Activated CD8-positive, alpha-beta T cell treated with anti-CD3 and anti-CD28 coated beads for 36 hours (primary cell): ENCODE data around the gene CNOT4. TPM values are rescaled to one million over a fixed set of nuclear protein-coding genes. Genes with fewer than 3 reads are reported as not detected.

Experiments
- ATAC-seq: fragments of 200-7000 bp; cut with Tn5 transposase; one replicate; pipeline ENCODE4 v1.10.0; 2021; ENCODE audit warnings: mild to moderate bottlenecking, moderate library complexity
- CTCF ChIA-PET: fragments of 350-600 bp; sonication (Branson Sonifier 250); formaldehyde crosslinking; loops from one replicate; lab custom pipeline; 2021; ENCODE audit warnings: antibody characterized with exemption; lab: Charles Lee
- POLR2A ChIA-PET: fragments of 350-600 bp; sonication (Branson Sonifier 250); formaldehyde crosslinking; loops from one replicate; lab custom pipeline; 2021; ENCODE audit warnings: antibody characterized with exemption; lab: Charles Lee
- DNase-seq: peaks from one replicate; pipeline ENCODE4 v3.0.0-alpha.2; 2020
- H3K27ac Mint-ChIP-seq: one replicate; pipeline ENCODE4 v1.8.0; 2021; ENCODE audit warnings: mild to moderate bottlenecking, mixed read lengths
- H3K27me3 Mint-ChIP-seq: one replicate; pipeline ENCODE4 v1.8.0; 2021; ENCODE audit warnings: mixed read lengths
- H3K36me3 Mint-ChIP-seq: one replicate; pipeline ENCODE4 v1.8.0; 2021; ENCODE audit warnings: low read depth, mixed read lengths
- H3K4me1 Mint-ChIP-seq: one replicate; pipeline ENCODE4 v1.8.0; 2021; ENCODE audit warnings: low read depth, mixed read lengths
- H3K4me3 Mint-ChIP-seq: one replicate; pipeline ENCODE4 v1.8.0; 2021; ENCODE audit warnings: mild to moderate bottlenecking, moderate library complexity, mixed read lengths
- H3K9me3 Mint-ChIP-seq: one replicate; pipeline ENCODE4 v1.8.0; 2021; ENCODE audit warnings: mixed read lengths
- intact Hi-C: fragments of 100-400 bp; cut with micrococcal nuclease; formaldehyde crosslinking; loops from one replicate; pipeline ENCODE4 v1.10.0; 2022
- total RNA-seq, 2 experiments: library from RNA; stranded (reverse); gene quantifications; one replicate each; pipeline ENCODE4 v1.2.3, GENCODE V29; 2021
- TF ChIP-seq, protein P1 (sequence below): fragments of 200-600 bp; IDR thresholded peaks from one replicate; pipeline ENCODE4 v1.8.0; 2022; ENCODE audit warnings: antibody characterized with exemption, mild to moderate bottlenecking

Gene CNOT4
- total RNA-seq, 2 experiments from 2014 or later, result 22.0 to 23.6 TPM

DNA sequence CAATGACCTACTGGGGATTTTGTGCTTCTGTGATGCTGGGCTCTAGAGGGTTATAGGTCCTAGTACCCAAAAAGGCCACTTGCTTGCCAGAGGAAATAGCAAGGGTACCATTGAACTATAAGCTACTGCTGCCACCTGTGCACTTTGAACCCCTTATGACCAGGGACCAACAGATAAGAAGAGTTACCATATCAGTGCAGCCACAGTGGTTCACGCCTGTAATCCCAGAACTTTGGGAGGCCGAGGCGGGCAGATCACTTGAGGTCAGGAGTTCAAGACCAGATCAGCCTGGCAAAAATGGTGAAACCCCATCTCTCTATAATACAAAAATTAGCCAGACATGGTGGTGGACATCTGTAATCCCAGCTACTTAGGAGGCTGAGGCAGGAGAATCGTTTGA is 15.5 kb upstream of the CNOT4 start:
- CTCF ChIA-PET, result no interaction called here
- H3K27me3 Mint-ChIP-seq, result peaks cover 1% of the 10 kb centered on the region
- POLR2A ChIA-PET, result no interaction called here

DNA sequence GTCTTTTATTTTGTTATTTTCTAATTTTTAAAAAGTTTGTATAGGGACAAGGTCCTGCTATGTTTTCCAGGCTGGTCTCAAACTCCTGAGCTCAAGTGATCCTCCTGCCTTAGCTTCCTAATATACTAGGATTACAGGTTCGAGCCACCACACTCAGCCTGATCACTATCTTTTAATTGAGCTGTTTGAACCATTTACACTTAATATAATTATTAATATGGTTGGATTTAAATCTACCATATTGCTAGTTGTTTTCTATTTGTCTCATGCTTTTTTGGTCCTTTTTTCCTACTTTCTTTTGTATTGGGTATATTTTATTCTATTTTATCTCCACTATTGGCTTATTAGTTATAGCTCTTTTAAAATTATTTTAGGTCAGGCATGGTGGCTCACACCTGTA is 13.2 kb upstream of the CNOT4 start:
- no peak overlapping the region for H3K27ac Mint-ChIP-seq

More for the DNA sequence above, 15.5 kb upstream of the CNOT4 start:
- ATAC-seq (no peak), DNase-seq (no peak)
- Mint-ChIP-seq H3K9me3 (no peaks in the 10 kb centered on the region), H3K27ac (no peak overlapping the region), H3K36me3 (no peaks in the 10 kb centered on the region), H3K4me1 (no peaks in the 10 kb centered on the region), H3K4me3 (no peak overlapping the region)
- intact Hi-C loops, result no loop called here
- TF ChIP-seq, protein P1, sequence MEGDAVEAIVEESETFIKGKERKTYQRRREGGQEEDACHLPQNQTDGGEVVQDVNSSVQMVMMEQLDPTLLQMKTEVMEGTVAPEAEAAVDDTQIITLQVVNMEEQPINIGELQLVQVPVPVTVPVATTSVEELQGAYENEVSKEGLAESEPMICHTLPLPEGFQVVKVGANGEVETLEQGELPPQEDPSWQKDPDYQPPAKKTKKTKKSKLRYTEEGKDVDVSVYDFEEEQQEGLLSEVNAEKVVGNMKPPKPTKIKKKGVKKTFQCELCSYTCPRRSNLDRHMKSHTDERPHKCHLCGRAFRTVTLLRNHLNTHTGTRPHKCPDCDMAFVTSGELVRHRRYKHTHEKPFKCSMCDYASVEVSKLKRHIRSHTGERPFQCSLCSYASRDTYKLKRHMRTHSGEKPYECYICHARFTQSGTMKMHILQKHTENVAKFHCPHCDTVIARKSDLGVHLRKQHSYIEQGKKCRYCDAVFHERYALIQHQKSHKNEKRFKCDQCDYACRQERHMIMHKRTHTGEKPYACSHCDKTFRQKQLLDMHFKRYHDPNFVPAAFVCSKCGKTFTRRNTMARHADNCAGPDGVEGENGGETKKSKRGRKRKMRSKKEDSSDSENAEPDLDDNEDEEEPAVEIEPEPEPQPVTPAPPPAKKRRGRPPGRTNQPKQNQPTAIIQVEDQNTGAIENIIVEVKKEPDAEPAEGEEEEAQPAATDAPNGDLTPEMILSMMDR, result no peak

DNA sequence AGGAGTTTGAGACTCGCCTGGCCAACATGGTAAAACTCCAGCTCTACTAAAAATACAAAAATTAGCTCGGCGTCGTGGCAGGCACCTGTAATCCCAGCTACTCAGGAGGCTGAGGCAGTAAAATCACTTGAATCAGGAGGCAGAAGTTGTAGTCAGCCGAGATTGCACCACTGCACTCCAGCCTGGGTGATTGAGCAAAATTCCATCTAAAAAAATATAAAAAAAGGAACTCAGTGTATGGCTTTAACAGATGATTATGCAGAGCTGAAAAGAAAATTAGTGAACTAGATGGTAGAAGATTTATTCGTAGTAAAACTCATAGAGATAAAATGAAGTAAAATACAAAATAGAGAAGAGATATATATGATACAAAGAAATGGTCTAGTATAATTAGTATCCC is 12.6 kb upstream of the CNOT4 start:
- Mint-ChIP-seq H3K27ac (no peak overlapping the region), H3K27me3 (peaks cover 1% of the 10 kb centered on the region), H3K4me1 (no peaks in the 10 kb centered on the region), H3K9me3 (no peaks in the 10 kb centered on the region), H3K36me3 (no peaks in the 10 kb centered on the region), H3K4me3 (no peak overlapping the region)
- DNase-seq (no peak), ATAC-seq (no peak)
- intact Hi-C loops, result no loop called here
- TF ChIP-seq, protein P1, result no peak
- POLR2A ChIA-PET, result interaction anchor here (0.7 kb wide), 1 partner anchor 617 kb away, joined by 3 read pairs; no protein-coding TSS in a partner anchor
- CTCF ChIA-PET, result interaction anchor here (1.3 to 1.4 kb wide), 2 partner anchors 123 to 248 kb away, joined by 3 to 5 read pairs; no protein-coding TSS in a partner anchor

More for the DNA sequence above, 13.2 kb upstream of the CNOT4 start:
- Mint-ChIP-seq H3K36me3 (no peaks in the 10 kb centered on the region), H3K4me1 (no peaks in the 10 kb centered on the region), H3K27me3 (peaks cover 1% of the 10 kb centered on the region), H3K4me3 (no peak overlapping the region), H3K9me3 (no peaks in the 10 kb centered on the region)
- POLR2A ChIA-PET, result interaction anchor here (0.6 to 0.7 kb wide), 2 partner anchors 208 to 617 kb away, joined by 3 to 4 read pairs; no protein-coding TSS in a partner anchor
- intact Hi-C loops, result no loop called here
- TF ChIP-seq, protein P1, result no peak
- DNase-seq (no peak), ATAC-seq (no peak)
- CTCF ChIA-PET, result interaction anchor here (1.3 to 1.4 kb wide), 2 partner anchors 123 to 249 kb away, joined by 3 to 5 read pairs; no protein-coding TSS in a partner anchor

DNA sequence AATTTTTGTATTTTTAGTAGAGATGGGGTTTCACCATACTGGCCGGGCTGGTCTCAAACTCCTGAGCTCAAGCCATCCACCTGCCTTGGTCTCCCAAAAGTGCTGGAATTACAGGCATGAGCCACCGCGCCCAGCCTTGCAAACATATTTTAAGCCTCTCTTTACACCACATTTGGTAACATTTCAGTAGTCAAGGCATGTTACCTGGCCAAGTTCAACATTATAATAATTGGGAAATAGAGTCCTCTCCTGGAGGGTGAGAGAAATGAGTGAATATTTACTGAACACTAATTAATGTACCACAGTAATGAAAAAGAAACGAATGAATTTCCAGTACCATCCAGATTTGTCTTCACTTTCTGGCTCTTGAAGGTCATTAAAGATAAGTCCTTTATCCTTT is 10.0 kb upstream of the CNOT4 start:
- no peaks in the 10 kb centered on the region for H3K27me3 Mint-ChIP-seq
- CTCF ChIA-PET, result no interaction called here
- no peaks in the 10 kb centered on the region for H3K36me3 Mint-ChIP-seq
- intact Hi-C loops, result loop anchor here (10.0 kb wide), 1 partner anchor 125 kb away; no protein-coding TSS in a partner anchor
- no peaks in the 10 kb centered on the region for H3K9me3 Mint-ChIP-seq
- POLR2A ChIA-PET, result no interaction called here
- DNase-seq (no peak), ATAC-seq (no peak)
- TF ChIP-seq, protein P1, result no peak
- no peak overlapping the region for H3K4me3 Mint-ChIP-seq
- no peak overlapping the region for H3K27ac Mint-ChIP-seq
- H3K4me1 Mint-ChIP-seq, result no peaks in the 10 kb centered on the region

DNA sequence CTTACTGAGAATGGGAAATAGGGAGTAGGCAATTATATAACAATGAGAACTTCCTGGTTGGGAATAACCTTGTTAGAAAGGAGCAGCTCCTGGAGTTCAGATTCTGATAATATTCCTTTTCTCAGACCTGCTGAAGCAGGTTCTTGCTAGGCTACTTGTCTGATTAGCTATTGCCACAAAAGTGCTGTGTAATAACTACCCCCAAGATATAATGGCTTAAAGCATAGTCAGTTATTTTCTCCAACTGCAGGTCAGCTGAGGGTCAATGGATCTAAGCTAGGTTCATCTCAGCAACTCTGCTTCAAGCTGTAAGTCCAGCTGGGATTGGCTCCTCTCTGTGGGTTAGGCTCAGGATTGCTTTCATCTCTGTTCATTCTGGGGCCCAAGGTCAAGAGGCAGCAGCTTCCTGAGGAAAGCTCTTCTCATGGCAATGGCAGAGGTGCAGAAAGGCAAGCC is 9.4 kb upstream of the CNOT4 start:
- no peaks in the 10 kb centered on the region for H3K4me1 Mint-ChIP-seq
- no peak overlapping the region for H3K4me3 Mint-ChIP-seq
- no peak for ATAC-seq
- TF ChIP-seq, protein P1, result no peak
- H3K36me3 Mint-ChIP-seq, result no peaks in the 10 kb centered on the region
- ChIA-PET POLR2A (interaction anchor here (0.6 kb wide), 2 partner anchors 118 to 873 kb away, joined by 3 to 4 read pairs; partner anchors contain the start of gene BPGM), CTCF (no interaction called here)
- intact Hi-C loops, result loop anchor here (10.0 kb wide), 1 partner anchor 126 kb away; no protein-coding TSS in a partner anchor
- no peak overlapping the region for H3K27ac Mint-ChIP-seq
- no peaks in the 10 kb centered on the region for H3K9me3 Mint-ChIP-seq
- no peak for DNase-seq
- H3K27me3 Mint-ChIP-seq, result no peaks in the 10 kb centered on the region
